ENCODE measurements around the gene RNF126. TPM values are rescaled to one million over a fixed set of nuclear protein-coding genes. Genes with fewer than 3 reads are reported as not detected.
A peak's percentile ranks its signal among the peaks of the same experiment; 100 is the strongest.
"Not testable (repeated sequence)": the region's sequence is repeated elsewhere in the genome, so short reads cannot be mapped to it uniquely, and the experiment has no call there.

Gene RNF126
- total RNA-seq, 1 donor from 2014 or later, result 68.0 TPM

DNA sequence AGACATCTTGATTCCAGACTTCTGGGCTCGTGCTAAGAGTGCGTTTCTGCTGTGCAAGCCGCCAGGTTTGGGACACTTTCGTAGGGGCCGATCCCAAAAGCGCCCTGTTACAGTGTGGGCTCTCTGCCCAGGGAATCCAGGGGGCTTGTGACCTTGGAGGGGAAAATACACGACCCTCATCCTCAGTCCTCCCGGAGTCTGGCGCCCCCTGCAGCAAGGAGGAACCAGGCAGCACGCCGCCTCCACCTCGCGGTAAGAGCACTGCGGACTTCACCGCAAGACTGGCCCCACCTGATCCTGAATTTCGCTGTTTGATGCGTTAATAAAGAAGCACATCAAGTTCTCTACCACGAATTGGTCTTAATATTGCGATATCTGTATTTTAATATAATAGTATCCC is 34.8 kb downstream of the RNF126 start:
- no peaks in the 10 kb centered on the region for H3K9me3 ChIP-seq
- no peak for TF ChIP-seq CTCF (IDR thresholded peaks at IDR 0.05)
- TF ChIP-seq POLR2AphosphoS5 (IDR thresholded peaks at IDR 0.05; ENCODE audit: insufficient read depth in 1 of 2, low read depth in 1 of 2), result no peak
- no peak for TF ChIP-seq POLR2A (IDR thresholded peaks at IDR 0.05)
- H3K4me3 ChIP-seq, result no peak overlapping the region
- no peak overlapping the region for H3K27ac ChIP-seq
- H3K4me1 ChIP-seq, result peaks cover 14% of the 10 kb centered on the region
- H3K27me3 ChIP-seq, result no peaks in the 10 kb centered on the region
- H3K36me3 ChIP-seq, result peaks cover 0 to 23% of the 10 kb centered on the region in 2 donors
- intact Hi-C loops (cut with DNase I), result no loop called here
- no peak for DNase-seq (ENCODE audit: extremely low spot score in 2 of 2)

DNA sequence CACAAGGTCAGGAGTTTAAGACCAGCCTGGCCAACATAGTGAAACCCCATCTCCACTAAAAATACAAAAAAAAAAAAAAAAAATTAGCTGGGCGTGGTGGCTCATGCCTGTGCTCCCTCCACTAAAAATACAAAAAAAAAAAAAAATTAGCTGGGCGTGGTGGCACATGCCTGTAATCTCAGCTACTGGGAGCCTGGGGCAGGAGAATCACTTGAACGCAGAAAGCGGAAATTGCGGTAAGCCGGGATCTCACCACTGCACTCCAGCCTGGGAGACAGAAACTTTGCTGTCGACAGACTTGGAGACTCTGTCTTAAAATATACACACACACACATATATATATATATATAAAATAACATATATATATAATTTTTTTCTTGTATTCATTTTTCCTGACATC is 36.4 kb downstream of the RNF126 start:
- H3K4me1 ChIP-seq; H3K4me3 ChIP-seq; H3K9me3 ChIP-seq; DNase-seq (ENCODE audit: extremely low spot score in 2 of 2); H3K27me3 ChIP-seq; H3K27ac ChIP-seq; intact Hi-C loops (cut with DNase I): not testable (repeated sequence)
- H3K36me3 ChIP-seq, result peaks cover 0 to 36% of the 10 kb centered on the region in 2 donors

DNA sequence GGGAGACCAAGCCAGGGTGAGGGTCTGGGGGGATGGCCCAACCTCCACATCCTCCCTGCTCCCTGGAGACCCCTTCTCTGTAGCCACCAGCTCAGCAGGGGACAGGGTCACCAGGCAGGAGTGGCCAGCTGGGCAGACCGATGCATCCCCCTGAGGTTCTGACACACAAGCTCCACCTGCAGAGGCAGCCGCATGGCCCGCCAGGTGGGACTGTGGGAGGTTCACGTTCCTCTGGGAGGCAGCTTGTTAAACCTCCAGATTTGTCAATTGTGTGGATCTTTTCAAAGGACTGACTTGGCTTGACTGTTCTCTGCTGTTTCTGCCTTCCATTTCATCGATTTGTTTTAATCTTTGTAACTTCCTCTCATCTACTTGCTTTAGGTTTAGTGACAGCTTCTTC is 37.8 kb downstream of the RNF126 start:
- intact Hi-C loops (cut with DNase I), result no loop called here
- no peak overlapping the region for H3K27ac ChIP-seq
- no peak overlapping the region for H3K4me3 ChIP-seq
- H3K36me3 ChIP-seq, result peaks cover 0 to 46% of the 10 kb centered on the region in 2 donors
- no peaks in the 10 kb centered on the region for H3K4me1 ChIP-seq
- H3K27me3 ChIP-seq, result no peaks in the 10 kb centered on the region
- no peaks in the 10 kb centered on the region for H3K9me3 ChIP-seq
- no peak for TF ChIP-seq POLR2A (IDR thresholded peaks at IDR 0.05)
- no peak for TF ChIP-seq POLR2AphosphoS5 (IDR thresholded peaks at IDR 0.05; ENCODE audit: insufficient read depth in 1 of 2, low read depth in 1 of 2)
- no peak for TF ChIP-seq CTCF (IDR thresholded peaks at IDR 0.05)
- DNase-seq (ENCODE audit: extremely low spot score in 2 of 2), result no peak

DNA sequence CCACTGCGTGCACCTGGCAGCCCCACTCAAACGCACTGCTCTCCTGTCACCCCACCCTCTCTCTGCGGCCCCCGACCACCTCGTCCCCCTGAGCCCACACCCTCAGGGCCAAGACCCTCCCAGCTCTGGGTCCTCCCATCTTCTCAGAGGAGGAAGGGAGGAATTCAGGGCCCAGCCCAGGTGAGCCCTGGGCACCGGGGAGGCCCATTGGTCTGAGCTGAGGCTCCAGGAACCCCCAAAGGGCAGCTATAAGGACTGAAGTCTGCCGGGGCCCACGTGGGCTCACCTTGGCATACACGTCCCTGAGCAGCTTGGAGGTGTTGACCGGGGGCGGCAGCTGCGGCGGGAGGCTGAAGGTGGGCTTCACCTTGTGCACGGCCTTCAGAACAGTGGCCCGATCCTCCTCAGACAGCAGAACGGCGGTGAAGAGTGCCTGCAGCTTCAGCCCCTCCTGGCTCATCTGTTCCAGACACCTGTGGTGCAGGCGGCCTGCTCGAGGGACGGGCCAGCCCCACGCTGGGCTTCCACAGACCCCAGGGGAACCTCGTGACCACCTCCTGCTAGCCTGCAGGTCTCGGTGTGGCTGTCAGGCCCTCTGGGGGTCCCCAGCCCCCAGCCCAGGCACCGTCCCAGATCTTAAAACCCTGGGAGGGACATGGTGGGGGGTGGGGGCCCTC is 38.4 kb downstream of the RNF126 start:
- Histone ChIP-seq H3K27ac (no peak overlapping the region), H3K36me3 (peaks cover 0 to 46% of the 10 kb centered on the region in 2 donors), H3K27me3 (no peaks in the 10 kb centered on the region), H3K4me1 (no peaks in the 10 kb centered on the region), H3K4me3 (no peak overlapping the region), H3K9me3 (no peaks in the 10 kb centered on the region)
- TF ChIP-seq POLR2AphosphoS5 (IDR thresholded peaks at IDR 0.05; ENCODE audit: insufficient read depth in 1 of 2, low read depth in 1 of 2) (no peak), CTCF (IDR thresholded peaks at IDR 0.05) (no peak), POLR2A (IDR thresholded peaks at IDR 0.05) (no peak)
- DNase-seq (ENCODE audit: extremely low spot score in 2 of 2), result no peak
- intact Hi-C loops (cut with DNase I), result no loop called here

GRCh38 chr19:623974-624373 is 39.0 kb downstream of the RNF126 start:
- peaks cover 0 to 46% of the 10 kb centered on the region in 2 donors for H3K36me3 ChIP-seq
- intact Hi-C loops (cut with DNase I), result no loop called here

More at GRCh38 chr19:623974-624373, 39.0 kb downstream of the RNF126 start:
- no peak overlapping the region for H3K4me3 ChIP-seq
- DNase-seq (ENCODE audit: extremely low spot score in 2 of 2), result no peak
- H3K4me1 ChIP-seq, result no peaks in the 10 kb centered on the region
- H3K27me3 ChIP-seq, result no peaks in the 10 kb centered on the region
- no peak for TF ChIP-seq CTCF (IDR thresholded peaks at IDR 0.05)
- peak in 1 of 2 donors; percentile 52 for TF ChIP-seq POLR2AphosphoS5 (IDR thresholded peaks at IDR 0.05; ENCODE audit: insufficient read depth in 1 of 2, low read depth in 1 of 2)
- no peak overlapping the region for H3K27ac ChIP-seq
- H3K9me3 ChIP-seq, result no peaks in the 10 kb centered on the region
